Activated naive CD8-positive, alpha-beta T cell treated with anti-CD3 and anti-CD28 coated beads, Interleukin-2, amount 50 U/mL, for 16 hours (primary cell): ENCODE data around the gene IQGAP2.

Experiments used
- DNase-seq: peaks from one replicate; pipeline ENCODE4 v3.0.0-alpha.2; 2020; ENCODE audit warnings: low read depth, low spot score

Gene IQGAP2

GRCh38 chr5:76685704-76686103 is 282.6 kb downstream of the IQGAP2 start:
- no peak for DNase-seq

- no peak for DNase-seq
These were observed 285.1 kb downstream of the IQGAP2 start for GRCh38 chr5:76688212-76688611.

GRCh38 chr5:76688836-76689235 is 285.8 kb downstream of the IQGAP2 start:
- DNase-seq, result no peak

- no peak for DNase-seq
These were observed 286.4 kb downstream of the IQGAP2 start for GRCh38 chr5:76689321-76690036.

- no peak for DNase-seq
These were observed 287.1 kb downstream of the IQGAP2 start for GRCh38 chr5:76690037-76690679.

- DNase-seq, result no peak
These were observed 287.8 kb downstream of the IQGAP2 start for GRCh38 chr5:76690704-76691466.

- no peak for DNase-seq
These were observed 288.6 kb downstream of the IQGAP2 start for GRCh38 chr5:76691467-76692273.

- no peak for DNase-seq
These were observed 289.1 kb downstream of the IQGAP2 start for GRCh38 chr5:76692274-76692540.

GRCh38 chr5:76692651-76693050 is 289.6 kb downstream of the IQGAP2 start:
- no peak for DNase-seq

GRCh38 chr5:76693141-76693540 is 290.1 kb downstream of the IQGAP2 start:
- no peak for DNase-seq

GRCh38 chr5:76694317-76694716 is 291.2 kb downstream of the IQGAP2 start:
- DNase-seq, result no peak

GRCh38 chr5:76695346-76695745 is 292.3 kb downstream of the IQGAP2 start:
- no peak for DNase-seq

GRCh38 chr5:76696251-76696650 is 293.2 kb downstream of the IQGAP2 start:
- DNase-seq, result no peak

GRCh38 chr5:76697670-76698069 is 294.6 kb downstream of the IQGAP2 start:
- DNase-seq, result no peak

GRCh38 chr5:76700571-76700970 is 297.5 kb downstream of the IQGAP2 start:
- no peak for DNase-seq

- no peak for DNase-seq
These were observed 298.2 kb downstream of the IQGAP2 start for GRCh38 chr5:76701298-76701697.

- DNase-seq, result no peak
These were observed 300.6 kb downstream of the IQGAP2 start for GRCh38 chr5:76703707-76704106.

GRCh38 chr5:76704131-76704663 is 301.1 kb downstream of the IQGAP2 start:
- no peak for DNase-seq

- no peak for DNase-seq
These were observed 302.5 kb downstream of the IQGAP2 start for GRCh38 chr5:76705574-76705973.

GRCh38 chr5:76709762-76710161 is 306.7 kb downstream of the IQGAP2 start:
- DNase-seq, result no peak

GRCh38 chr5:76710991-76711390 is 307.9 kb downstream of the IQGAP2 start:
- no peak for DNase-seq
